SK-N-MC (cell line): ENCODE results near the gene MCUR1.

ENCODE experiments used
- EZH2 ChIP-seq: fragments of 200-600 bp; sonication (generic); IDR thresholded peaks from one replicate; pipeline ENCODE4 v1.6.1; 2017; ENCODE audit warnings: antibody characterized with exemption
- POLR2AphosphoS5 ChIP-seq: IDR thresholded peaks from 2 replicates; pipeline ENCODE4 v1.6.1; 2012; ENCODE audit warnings: mild to moderate bottlenecking, low read depth, low read length, borderline replicate concordance

DNA sequence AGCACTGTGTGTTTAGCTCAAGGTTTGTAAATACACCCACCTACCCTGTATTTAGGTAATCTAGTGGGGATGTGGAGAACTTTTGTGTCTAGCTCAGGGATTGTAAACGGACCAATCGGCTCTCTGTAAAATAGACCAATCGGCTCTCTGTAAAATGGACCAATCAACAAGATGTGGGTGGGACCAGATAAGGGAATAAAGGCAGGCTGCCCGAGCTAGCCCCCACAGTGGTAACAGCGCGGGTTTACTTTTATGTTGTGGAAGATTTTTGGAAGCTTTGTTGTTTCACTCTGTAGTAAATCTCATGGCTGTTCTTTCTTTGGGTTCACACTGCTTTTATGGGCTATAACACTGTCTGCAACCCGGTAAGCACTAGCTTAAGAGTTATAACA, 70.6 kb downstream of the MCUR1 start:
- no peak for TF ChIP-seq EZH2
- TF ChIP-seq POLR2AphosphoS5: no peak
